GM12878 (cell line): Measurements from ENCODE around the gene PCNX4. TPM values are rescaled to one million over a fixed set of nuclear protein-coding genes. Genes with fewer than 3 reads are reported as not detected.

Experiments used
- EZH2 ChIP-seq: IDR thresholded peaks from 2 replicates; pipeline ENCODE4 v1.6.1; 2012; ENCODE audit warnings: low read depth, mild to moderate bottlenecking, control low read depth, inconsistent platforms, low read length, borderline replicate concordance; ENCODE audit not compliant: control insufficient read depth
- RFX5 ChIP-seq: IDR thresholded peaks from 2 replicates; pipeline ENCODE4 v1.6.1; 2011; ENCODE audit warnings: low read depth, low read length, improper control_type of control experiment
- TBL1XR1 ChIP-seq: IDR thresholded peaks from 2 replicates; pipeline ENCODE4 v1.6.1; 2012; ENCODE audit warnings: low read depth, low read length, improper control_type of control experiment
- ZBTB40 ChIP-seq: fragments of 450-650 bp; IDR thresholded peaks from 2 replicates; pipeline ENCODE4 v1.6.1; 2016; ENCODE audit warnings: mild to moderate bottlenecking, moderate library complexity, borderline replicate concordance
- polyA plus RNA-seq, 11 experiments: library from polyadenylated mRNA; depleted of rRNA in 4 of 11; unstranded in 6 of 11; stranded (reverse) in 5 of 11; fragments of >200 nt; fragmentation: Nextera tagmentation in 4 of 11; fragmentation: Illumina TruSeq in 1 of 11; extraction: Ambion mirVana in 4 of 11; extraction: Trizol in 1 of 11; gene quantifications; 1 replicate in 1 of 11; 2 replicates in 10 of 11; pipeline versions ENCODE4 v1.2.1 to v1.2.3, GENCODE V29; 2011 to 2016; ENCODE audit warnings: inconsistent platforms in 2 of 11, missing spikeins in 2 of 11, low read depth in 1 of 11
- total RNA-seq, 4 experiments: library from RNA; depleted of rRNA in 3 of 4; stranded (reverse); fragments of >200 nt in 3 of 4; fragmentation: Illumina TruSeq in 1 of 4; extraction: Trizol in 1 of 4; gene quantifications; 2 replicates each; pipeline versions ENCODE4 v1.2.1 to v1.2.3, GENCODE V29; 2013 to 2021

PCNX4 gene
- total and polyA plus RNA-seq, 10 of the 15 experiments (the other 5 are each of a cell fraction or from before 2014, with no cell fraction given), result 13.8 to 56.6 (median 39.4) TPM

- TF ChIP-seq TBL1XR1 (peak; percentile 64; the same call in 1 of the 2 replicates), EZH2 (no peak), RFX5 (no peak), ZBTB40 (no peak)
Measured at GRCh38 chr14:60204104-60204842, 112.5 kb downstream of the PCNX4 start (continued).
